ENCODE results near the gene HPSE. TPM values are rescaled to one million over a fixed set of nuclear protein-coding genes. Genes with fewer than 3 reads are reported as not detected.

HPSE gene
- polyA plus RNA-seq, 3 donors = 21.2 to 65.8 (median 31.2) TPM

GRCh38 chr4:83268491-83268890 lies 66.2 kb downstream of the HPSE start:
- peak overlapping the region in 1 of 7 donors; percentile 65 for H3K27ac Mint-ChIP-seq

GRCh38 chr4:83267830-83268475 lies 66.7 kb downstream of the HPSE start:
- H3K4me3 ChIP-seq (replicated peaks in 1 of 3; ENCODE audit: low read depth in 2 of 3, low read length in 3 of 3) = no peak overlapping the region
- H3K4me2 ChIP-seq (replicated peaks; ENCODE audit: extremely low read depth, low read length, poor library complexity, severe bottlenecking) = no peak overlapping the region
- no peaks in the 10 kb centered on the region for H3K9me3 Mint-ChIP-seq
- H3K4me3 Mint-ChIP-seq = no peak overlapping the region
- H3K9ac ChIP-seq (ENCODE audit: insufficient read depth, low read length, poor library complexity, severe bottlenecking) = no peak overlapping the region
- no peaks in the 10 kb centered on the region for H3K79me2 ChIP-seq (ENCODE audit: insufficient read depth, low read length)
- H3K27me3 Mint-ChIP-seq (ENCODE audit: low read depth in 3 of 3) = no peaks in the 10 kb centered on the region
- peak overlapping the region in 1 of 2 donors; percentile 51 for H3K27ac ChIP-seq (ENCODE audit: low read depth in 1 of 2, low read length in 2 of 2)
- H3K36me3 ChIP-seq (replicated peaks in 1 of 2; ENCODE audit: control insufficient read depth in 1 of 2, insufficient read depth in 2 of 2, low read length in 2 of 2) = peaks cover 73 to 92% of the 10 kb centered on the region in 2 donors
- H3K27me3 ChIP-seq (ENCODE audit: control insufficient read depth in 2 of 2, insufficient read depth in 2 of 2, low read length in 2 of 2) = no peaks in the 10 kb centered on the region
- peak overlapping the region in 4 of 7 donors; percentile 8 to 65 (median 41) for H3K27ac Mint-ChIP-seq
- peaks cover 20% of the 10 kb centered on the region for H3K4me1 Mint-ChIP-seq
- peaks cover 67 to 90% of the 10 kb centered on the region in 2 donors for H3K36me3 Mint-ChIP-seq
- H3K9me3 ChIP-seq (replicated peaks in 1 of 2; ENCODE audit: control insufficient read depth in 1 of 2, insufficient read depth in 1 of 2, low read length in 2 of 2) = no peaks in the 10 kb centered on the region
- no peak for DNase-seq
- H4K20me1 ChIP-seq (ENCODE audit: insufficient read depth, low read length) = no peaks in the 10 kb centered on the region
- H2AFZ ChIP-seq (ENCODE audit: insufficient read depth, low read depth, low read length, poor library complexity, severe bottlenecking) = no peak overlapping the region
- no CpG with 5 or more reads among the region's 3 CpGs for WGBS (ENCODE audit: insufficient coverage)
- intact Hi-C loops (cut with micrococcal nuclease) = no loop called here
- TF ChIP-seq CTCF (IDR thresholded peaks at IDR 0.05) = no peak
- peaks cover 10 to 19% of the 10 kb centered on the region in 2 donors for H3K4me1 ChIP-seq (ENCODE audit: control insufficient read depth in 1 of 2, insufficient read depth in 2 of 2, low read length in 2 of 2)

More at GRCh38 chr4:83268491-83268890, 66.2 kb downstream of the HPSE start:
- Histone ChIP-seq H2AFZ (ENCODE audit: insufficient read depth, low read depth, low read length, poor library complexity, severe bottlenecking) (no peak overlapping the region), H3K79me2 (ENCODE audit: insufficient read depth, low read length) (peaks cover 3% of the 10 kb centered on the region), H3K4me1 (ENCODE audit: control insufficient read depth in 1 of 2, insufficient read depth in 2 of 2, low read length in 2 of 2) (peaks cover 10 to 24% of the 10 kb centered on the region in 2 donors), H3K9me3 (replicated peaks in 1 of 2; ENCODE audit: control insufficient read depth in 1 of 2, insufficient read depth in 1 of 2, low read length in 2 of 2) (no peaks in the 10 kb centered on the region), H3K27ac (ENCODE audit: low read depth in 1 of 2, low read length in 2 of 2) (peak overlapping the region in 1 of 2 donors; percentile 51), H4K20me1 (ENCODE audit: insufficient read depth, low read length) (no peaks in the 10 kb centered on the region), H3K9ac (ENCODE audit: insufficient read depth, low read length, poor library complexity, severe bottlenecking) (no peak overlapping the region), H3K36me3 (replicated peaks in 1 of 2; ENCODE audit: control insufficient read depth in 1 of 2, insufficient read depth in 2 of 2, low read length in 2 of 2) (peaks cover 70 to 92% of the 10 kb centered on the region in 2 donors), H3K4me2 (replicated peaks; ENCODE audit: extremely low read depth, low read length, poor library complexity, severe bottlenecking) (no peak overlapping the region), H3K27me3 (ENCODE audit: control insufficient read depth in 2 of 2, insufficient read depth in 2 of 2, low read length in 2 of 2) (no peaks in the 10 kb centered on the region), H3K4me3 (replicated peaks in 1 of 3; ENCODE audit: low read depth in 2 of 3, low read length in 3 of 3) (no peak overlapping the region)
- H3K36me3 Mint-ChIP-seq = peaks cover 68 to 90% of the 10 kb centered on the region in 2 donors
- DNase-seq = no peak
- no peaks in the 10 kb centered on the region for H3K9me3 Mint-ChIP-seq
- H3K27me3 Mint-ChIP-seq (ENCODE audit: low read depth in 3 of 3) = no peaks in the 10 kb centered on the region
- no peak overlapping the region for H3K4me3 Mint-ChIP-seq
- WGBS (ENCODE audit: insufficient coverage) = no CpG with 5 or more reads among the region's 2 CpGs
- intact Hi-C loops (cut with micrococcal nuclease) = no loop called here
- TF ChIP-seq CTCF (IDR thresholded peaks at IDR 0.05) = no peak
- H3K4me1 Mint-ChIP-seq = peaks cover 23% of the 10 kb centered on the region
